Upper lobe of left lung (tissue), 6 donors: ENCODE data around the gene OSBPL10. TPM values are rescaled to one million over a fixed set of nuclear protein-coding genes. Genes with fewer than 3 reads are reported as not detected.

Source experiments
- ATAC-seq, 2 donors: fragments of 200-7000 bp; cut with Tn5 transposase; one replicate each; pipeline ENCODE4 v1.9.1; 2022; ENCODE audit warnings: mild to moderate bottlenecking in 2 of 2, moderate library complexity in 2 of 2; ENCODE audit not compliant: low FRiP score in 2 of 2
- DNase-seq, 2 donors: peaks; one replicate each; pipeline ENCODE4 v3.0.0-alpha.2; 2019 to 2020
- H3K27ac ChIP-seq, 4 donors: fragments of 200-600 bp; sonication (generic); one replicate each; pipeline ENCODE4 v1.5.1; 2016 to 2019
- H3K27me3 ChIP-seq, 4 donors: fragments of 200-600 bp; sonication (generic); one replicate each; pipeline ENCODE4 v1.5.1; 2017 to 2019
- H3K36me3 ChIP-seq, 4 donors: fragments of 200-600 bp; sonication (generic); one replicate each; pipeline ENCODE4 v1.5.1; 2016 to 2019
- H3K4me1 ChIP-seq, 4 donors: fragments of 200-600 bp; sonication (generic); one replicate each; pipeline ENCODE4 v1.5.1; 2018 to 2019
- H3K4me3 ChIP-seq, 4 donors: fragments of 200-600 bp; sonication (generic); one replicate each; pipeline ENCODE4 v1.5.1; 2017 to 2019; ENCODE audit warnings: mild to moderate bottlenecking in 2 of 4, moderate library complexity in 1 of 4
- H3K9me3 ChIP-seq, 4 donors: fragments of 200-600 bp; sonication (generic); one replicate each; pipeline ENCODE4 v1.5.1; 2018 to 2019
- CTCF ChIP-seq, 6 experiments: fragments of 450-650 bp in 4 of 6; fragments of 200-600 bp in 2 of 6; sonication (generic) in 2 of 6; IDR thresholded peaks; one replicate each; pipeline ENCODE4 v1.5.1; 2016 to 2019; ENCODE audit warnings: antibody characterized with exemption in 6 of 6
- EP300 ChIP-seq, 4 donors: sonication (generic); formaldehyde crosslinking; IDR thresholded peaks; one replicate each; pipeline ENCODE4 v1.5.1; 2017; ENCODE audit warnings: antibody characterized with exemption in 4 of 4, control low read depth in 2 of 4
- POLR2A ChIP-seq, 4 donors: fragments of 450-650 bp; IDR thresholded peaks; one replicate each; pipeline ENCODE4 v1.5.1; 2016 to 2017; ENCODE audit warnings: antibody characterized with exemption in 4 of 4, mild to moderate bottlenecking in 2 of 4
- POLR2AphosphoS5 ChIP-seq, 2 donors: sonication (generic); formaldehyde crosslinking; IDR thresholded peaks; one replicate each; pipeline ENCODE4 v1.5.1; 2017; ENCODE audit warnings: antibody characterized with exemption in 2 of 2
- WGBS, 2 donors: methylation state at CpG; one replicate each; pipeline ENCODE4 v1.1.5; 2017 to 2018; 5-methylcytosine and 5-hydroxymethylcytosine counted together
- total RNA-seq, 6 donors: library from RNA; depleted of rRNA in 4 of 6; stranded (reverse); fragments of >200 nt in 4 of 6; gene quantifications; one replicate each; pipeline versions ENCODE4 v1.1.0 to v1.2.1, GENCODE V29; 2016 to 2021
- donor health status: DM: no; HTN: no; CAD: no; lungs with moderate emphysema.
- donor health status: DM: no; HTN: yes; CAD: no; lungs with severe emphysema.

OSBPL10 gene
- total RNA-seq, 6 donors from 2014 or later, result 13.6 to 73.9 (median 24.4) TPM

GRCh38 chr3:31747785-31748184, 233.3 kb downstream of the OSBPL10 start:
- WGBS, 2 donors, result 92 to 94% methylated on average over 8 to 9 of the region's 9 CpGs
- ATAC-seq (no peak), DNase-seq (peak in 1 of 2 donors; percentile 42)
- no peaks in the 10 kb centered on the region for H3K9me3 ChIP-seq
- TF ChIP-seq EP300 (IDR thresholded peaks at IDR 0.05) (no peak), CTCF (IDR thresholded peaks at IDR 0.05) (no peak), POLR2A (IDR thresholded peaks at IDR 0.05) (no peak), POLR2AphosphoS5 (IDR thresholded peaks at IDR 0.05) (no peak)
- H3K4me1 ChIP-seq, result peaks cover 0 to 5% (median 0%) of the 10 kb centered on the region in 4 donors
- H3K36me3 ChIP-seq, result no peaks in the 10 kb centered on the region
- H3K27me3 ChIP-seq, result no peaks in the 10 kb centered on the region
- no peak overlapping the region for H3K27ac ChIP-seq
- no peak overlapping the region for H3K4me3 ChIP-seq

- no peak overlapping the region for H3K27ac ChIP-seq
- no peaks in the 10 kb centered on the region for H3K36me3 ChIP-seq
- peaks cover 0 to 5% (median 0%) of the 10 kb centered on the region in 4 donors for H3K4me1 ChIP-seq
- 83 to 89% methylated on average over 8 of the region's 8 CpGs for WGBS, 2 donors
- H3K4me3 ChIP-seq, result no peak overlapping the region
- DNase-seq (no peak), ATAC-seq (no peak)
- H3K9me3 ChIP-seq, result no peaks in the 10 kb centered on the region
- H3K27me3 ChIP-seq, result no peaks in the 10 kb centered on the region
- TF ChIP-seq POLR2AphosphoS5 (IDR thresholded peaks at IDR 0.05), result no peak
- TF ChIP-seq CTCF (IDR thresholded peaks at IDR 0.05), result no peak
- no peak for TF ChIP-seq POLR2A (IDR thresholded peaks at IDR 0.05)
- TF ChIP-seq EP300 (IDR thresholded peaks at IDR 0.05), result no peak
These were observed 236.1 kb downstream of the OSBPL10 start for GRCh38 chr3:31744913-31745312.

GRCh38 chr3:31743331-31744089, 237.6 kb downstream of the OSBPL10 start:
- ATAC-seq, result no peak
- TF ChIP-seq EP300 (IDR thresholded peaks at IDR 0.05), result no peak
- TF ChIP-seq CTCF (IDR thresholded peaks at IDR 0.05), result no peak
- no peak for TF ChIP-seq POLR2AphosphoS5 (IDR thresholded peaks at IDR 0.05)
- TF ChIP-seq POLR2A (IDR thresholded peaks at IDR 0.05), result no peak

GRCh38 chr3:31740397-31740796, 240.7 kb downstream of the OSBPL10 start:
- Histone ChIP-seq H3K4me3 (no peak overlapping the region), H3K27ac (no peak overlapping the region), H3K9me3 (no peaks in the 10 kb centered on the region), H3K4me1 (peaks cover 0 to 9% (median 0%) of the 10 kb centered on the region in 4 donors), H3K36me3 (no peaks in the 10 kb centered on the region), H3K27me3 (no peaks in the 10 kb centered on the region)
- no peak for TF ChIP-seq POLR2A (IDR thresholded peaks at IDR 0.05)
- no peak for TF ChIP-seq EP300 (IDR thresholded peaks at IDR 0.05)
- no peak for TF ChIP-seq CTCF (IDR thresholded peaks at IDR 0.05)
- no peak for TF ChIP-seq POLR2AphosphoS5 (IDR thresholded peaks at IDR 0.05)
- WGBS, 2 donors, result 91 to 95% methylated on average over 1 of the region's 1 CpG
- no peak for DNase-seq
- no peak for ATAC-seq

More at GRCh38 chr3:31743331-31744089, 237.6 kb downstream of the OSBPL10 start:
- Histone ChIP-seq H3K4me3 (no peak overlapping the region), H3K9me3 (no peaks in the 10 kb centered on the region), H3K27ac (no peak overlapping the region), H3K36me3 (no peaks in the 10 kb centered on the region), H3K27me3 (no peaks in the 10 kb centered on the region), H3K4me1 (peaks cover 0 to 5% (median 0%) of the 10 kb centered on the region in 4 donors)
- DNase-seq, result no peak
- WGBS, 2 donors, result 57 to 58% methylated on average over 5 of the region's 5 CpGs

- H3K36me3 ChIP-seq, result no peaks in the 10 kb centered on the region
- TF ChIP-seq POLR2AphosphoS5 (IDR thresholded peaks at IDR 0.05) (no peak), EP300 (IDR thresholded peaks at IDR 0.05) (no peak), CTCF (IDR thresholded peaks at IDR 0.05) (no peak)
- peaks cover 0 to 17% (median 4%) of the 10 kb centered on the region in 4 donors for H3K4me1 ChIP-seq
- H3K9me3 ChIP-seq, result no peaks in the 10 kb centered on the region
- no peaks in the 10 kb centered on the region for H3K27me3 ChIP-seq
- DNase-seq (no peak), ATAC-seq (no peak)
- no peak overlapping the region for H3K4me3 ChIP-seq
- WGBS, 2 donors, result 70 to 78% methylated on average over 7 of the region's 7 CpGs
- H3K27ac ChIP-seq, result no peak overlapping the region
These were observed 242.7 kb downstream of the OSBPL10 start for GRCh38 chr3:31738412-31738811.
